Hematopoietic multipotent progenitor cell treated with erythropoietin and hydrocortisone succinate and interleukin-3 and kit ligand, for 17 days (in vitro differentiated cells): ENCODE results near the gene MMP25.
A peak's percentile ranks its signal among the peaks of the same experiment; 100 is the strongest.

ENCODE experiments used
- DNase-seq: peaks from one replicate; pipeline ENCODE4 v3.0.0-alpha.2; 2015; ENCODE audit warnings: low spot score

MMP25 gene, protein sequence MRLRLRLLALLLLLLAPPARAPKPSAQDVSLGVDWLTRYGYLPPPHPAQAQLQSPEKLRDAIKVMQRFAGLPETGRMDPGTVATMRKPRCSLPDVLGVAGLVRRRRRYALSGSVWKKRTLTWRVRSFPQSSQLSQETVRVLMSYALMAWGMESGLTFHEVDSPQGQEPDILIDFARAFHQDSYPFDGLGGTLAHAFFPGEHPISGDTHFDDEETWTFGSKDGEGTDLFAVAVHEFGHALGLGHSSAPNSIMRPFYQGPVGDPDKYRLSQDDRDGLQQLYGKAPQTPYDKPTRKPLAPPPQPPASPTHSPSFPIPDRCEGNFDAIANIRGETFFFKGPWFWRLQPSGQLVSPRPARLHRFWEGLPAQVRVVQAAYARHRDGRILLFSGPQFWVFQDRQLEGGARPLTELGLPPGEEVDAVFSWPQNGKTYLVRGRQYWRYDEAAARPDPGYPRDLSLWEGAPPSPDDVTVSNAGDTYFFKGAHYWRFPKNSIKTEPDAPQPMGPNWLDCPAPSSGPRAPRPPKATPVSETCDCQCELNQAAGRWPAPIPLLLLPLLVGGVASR

DNA sequence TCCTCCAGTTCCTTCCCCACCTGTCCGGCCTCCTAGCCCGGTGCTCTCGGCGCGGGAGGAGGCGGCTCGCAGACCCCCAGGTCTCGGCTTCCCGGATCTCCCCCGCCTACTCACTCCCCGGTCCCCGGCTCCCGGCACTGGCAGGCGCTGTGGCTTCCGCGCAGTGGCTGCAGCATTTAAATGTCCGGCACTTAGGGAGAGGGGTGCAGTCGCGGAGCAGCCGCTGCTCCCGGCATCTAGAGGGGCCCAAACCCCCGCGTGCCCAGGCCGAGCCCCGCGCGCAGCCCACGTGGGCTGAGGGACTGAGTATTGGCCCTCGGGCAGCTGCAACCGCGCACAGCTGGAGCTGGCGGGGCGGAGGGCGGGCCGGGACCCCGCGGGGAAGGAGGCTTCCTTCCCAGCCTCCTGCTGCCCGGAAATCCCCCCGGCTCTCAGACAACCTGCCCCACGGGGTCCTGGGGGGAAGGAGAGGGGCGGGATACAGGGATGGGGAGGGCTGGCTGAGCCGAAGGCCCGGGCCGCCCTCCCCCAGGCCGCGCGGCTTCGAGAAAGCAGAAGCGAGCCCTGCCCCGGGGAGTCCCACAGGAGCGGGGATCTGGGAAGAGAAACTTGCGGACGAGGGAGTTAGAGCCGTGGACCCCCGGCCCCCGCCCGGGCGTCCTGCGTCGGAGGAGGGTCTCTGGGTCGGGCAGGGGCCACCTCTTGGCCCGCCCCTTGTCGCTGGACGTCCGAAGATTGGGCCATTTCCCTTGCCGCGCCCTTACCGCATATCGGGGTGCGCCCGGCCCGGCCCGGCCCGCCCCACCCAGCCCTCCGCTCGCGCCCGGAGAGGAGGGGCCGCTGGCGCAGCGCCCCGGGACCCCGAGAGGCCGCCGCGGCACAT is at the start of gene MMP25:
MMP25 (plus strand) TSS at position 804 of the 883 bp plus-strand sequence. CDS start 357 bp downstream, outside the sequence.
- no peak for DNase-seq

DNA sequence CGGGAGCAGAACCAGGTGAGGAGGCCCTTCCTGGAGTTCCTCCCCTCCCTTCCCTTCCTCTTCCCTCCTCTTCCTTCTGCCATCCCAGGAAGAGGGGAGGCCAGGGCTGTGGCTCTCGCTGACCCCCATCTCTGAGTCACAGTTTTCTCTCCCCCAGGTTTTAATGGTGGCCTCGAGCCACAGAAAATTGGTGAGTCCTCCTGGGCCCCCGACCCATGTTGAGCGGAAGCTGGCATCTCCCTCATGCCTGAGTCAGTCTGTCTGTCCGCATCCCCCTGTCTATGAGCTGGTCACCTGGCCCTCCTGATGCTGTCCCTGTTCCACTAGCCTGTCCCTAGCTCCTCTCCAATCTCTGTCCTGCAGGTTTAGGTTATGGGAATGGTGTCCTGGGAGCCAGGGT is 46.4 kb upstream of the MMP25 start:
- DNase-seq = no peak

DNA sequence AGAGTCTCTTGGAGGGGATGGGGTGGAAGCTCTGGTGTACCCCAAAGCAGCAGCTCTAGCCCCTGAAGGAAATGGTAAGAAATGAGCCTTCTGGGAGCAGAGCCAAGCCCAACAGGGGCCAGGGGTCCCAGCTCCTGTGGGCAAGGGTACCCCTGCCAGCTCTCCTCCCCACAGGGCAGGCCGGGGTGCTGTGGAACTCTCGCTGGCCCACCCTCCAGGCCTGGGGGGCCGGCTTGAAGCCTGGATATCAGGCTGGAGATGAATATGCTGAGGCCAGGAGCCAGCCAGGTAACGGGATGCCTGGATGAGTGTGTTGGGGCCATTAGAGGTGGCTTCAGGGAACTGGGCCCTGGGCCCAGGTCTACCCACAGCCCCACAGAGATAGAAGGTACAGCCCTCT is 45.8 kb upstream of the MMP25 start:
- DNase-seq = no peak

DNA sequence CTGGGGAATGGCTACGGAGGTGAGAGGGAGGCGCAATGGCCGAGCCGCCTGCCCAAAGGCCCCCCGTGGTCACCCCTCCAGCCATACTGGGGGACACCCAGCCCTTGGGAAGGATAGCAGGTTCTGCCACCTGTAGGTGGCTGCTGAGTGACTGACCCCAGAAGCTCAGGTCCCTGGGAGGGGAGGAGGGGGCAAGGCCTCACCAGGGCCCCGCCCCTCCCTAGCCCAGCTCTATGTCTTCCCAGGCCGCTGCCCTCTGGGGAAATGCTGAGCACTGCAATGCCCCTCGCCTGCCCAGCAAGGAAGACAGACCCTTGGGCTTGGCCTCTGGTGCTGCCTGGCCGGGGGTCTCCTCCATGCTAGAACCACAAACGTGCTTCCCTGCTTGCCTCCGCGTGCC is 45.0 kb upstream of the MMP25 start:
- DNase-seq = no peak

- peak; percentile 99 for DNase-seq
These were observed 42.6 kb upstream of the MMP25 start for GRCh38 chr16:3003582-3004270.

DNA sequence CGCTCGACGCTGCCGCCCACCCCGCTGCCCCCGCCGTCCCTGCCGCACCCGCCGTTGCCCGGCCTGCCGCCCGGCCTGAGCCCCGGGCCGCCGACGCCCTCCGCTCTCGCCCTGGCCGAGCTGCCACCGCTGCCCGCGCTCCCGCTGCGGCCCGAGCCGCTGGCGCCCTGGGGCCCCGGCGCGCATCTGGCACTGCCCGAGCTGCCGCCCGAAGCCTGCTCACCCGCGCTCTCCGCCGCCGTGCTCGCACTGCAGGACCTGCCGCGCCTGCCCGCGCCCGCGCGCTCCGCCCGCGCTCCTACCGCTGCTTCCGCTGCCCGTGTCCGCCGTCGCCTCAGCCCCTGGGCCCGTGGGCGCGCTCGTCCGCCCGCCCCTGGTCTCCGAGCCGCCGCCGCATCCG is 42.0 kb upstream of the MMP25 start:
- no peak for DNase-seq

DNA sequence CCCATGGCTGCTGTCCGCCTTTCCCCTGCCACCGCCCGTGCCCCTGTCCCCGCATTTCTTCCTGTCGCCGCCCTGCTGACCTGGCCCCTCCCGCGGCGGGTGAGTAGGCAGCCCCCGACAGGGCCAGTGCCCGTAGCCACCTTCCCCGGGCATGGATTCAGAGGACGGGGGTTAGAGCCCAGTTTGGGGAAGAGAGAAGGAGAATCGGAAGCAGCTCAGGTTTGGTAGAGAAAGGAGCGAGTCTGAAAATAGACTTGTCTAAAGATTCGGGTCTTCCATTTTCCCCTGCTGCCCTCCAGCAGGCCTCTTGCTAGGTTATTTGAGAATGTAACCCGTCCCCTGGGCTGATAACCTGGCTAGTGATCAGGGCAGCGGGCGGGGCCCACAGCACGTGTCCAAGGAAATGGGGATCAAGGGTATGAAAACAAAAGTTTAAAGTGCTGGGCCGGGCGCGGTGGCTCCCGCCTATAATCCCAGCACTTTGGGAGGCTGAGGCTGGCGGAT is 41.5 kb upstream of the MMP25 start:
- peak; percentile 14 for DNase-seq

GRCh38 chr16:3007059-3007956 is 39.1 kb upstream of the MMP25 start:
- no peak for DNase-seq

DNA sequence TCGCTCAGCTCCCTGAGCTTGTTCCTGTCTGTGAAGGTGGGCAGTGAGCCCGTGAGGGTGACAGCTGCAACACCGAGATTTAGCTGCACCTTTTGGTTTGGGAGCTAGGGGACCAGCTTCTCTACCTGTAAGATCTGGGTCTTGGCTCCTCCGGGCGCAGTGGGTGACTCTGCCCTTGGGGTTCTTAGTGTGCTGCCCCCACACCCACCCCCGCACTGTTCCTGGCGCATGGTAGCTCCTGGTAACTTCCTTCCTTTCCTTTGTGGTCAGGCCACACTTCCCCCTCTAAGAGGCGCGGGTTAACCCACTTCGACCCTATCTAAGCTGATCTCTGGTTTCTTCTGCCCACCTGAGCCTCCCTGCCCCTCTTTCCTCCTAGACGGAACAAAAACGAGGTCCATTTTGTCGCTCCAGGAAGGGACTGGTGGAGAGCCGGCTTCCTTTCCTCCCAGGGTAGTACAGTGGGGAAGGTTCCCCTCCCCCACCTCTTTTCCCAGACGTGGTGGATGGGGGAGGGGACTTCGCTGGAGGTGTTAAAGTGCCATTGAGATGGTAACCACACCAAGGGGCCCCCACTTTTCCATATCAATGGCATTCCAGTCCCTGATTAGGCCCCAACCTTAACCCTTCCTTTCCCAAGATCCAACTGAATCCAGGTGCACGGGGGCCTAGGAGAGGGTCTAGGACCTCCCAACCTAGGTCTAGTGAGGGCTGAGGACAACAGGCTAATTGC is 38.2 kb upstream of the MMP25 start:
- DNase-seq = no peak

- no peak for DNase-seq
These were observed 37.7 kb upstream of the MMP25 start for GRCh38 chr16:3008690-3009037.

DNA sequence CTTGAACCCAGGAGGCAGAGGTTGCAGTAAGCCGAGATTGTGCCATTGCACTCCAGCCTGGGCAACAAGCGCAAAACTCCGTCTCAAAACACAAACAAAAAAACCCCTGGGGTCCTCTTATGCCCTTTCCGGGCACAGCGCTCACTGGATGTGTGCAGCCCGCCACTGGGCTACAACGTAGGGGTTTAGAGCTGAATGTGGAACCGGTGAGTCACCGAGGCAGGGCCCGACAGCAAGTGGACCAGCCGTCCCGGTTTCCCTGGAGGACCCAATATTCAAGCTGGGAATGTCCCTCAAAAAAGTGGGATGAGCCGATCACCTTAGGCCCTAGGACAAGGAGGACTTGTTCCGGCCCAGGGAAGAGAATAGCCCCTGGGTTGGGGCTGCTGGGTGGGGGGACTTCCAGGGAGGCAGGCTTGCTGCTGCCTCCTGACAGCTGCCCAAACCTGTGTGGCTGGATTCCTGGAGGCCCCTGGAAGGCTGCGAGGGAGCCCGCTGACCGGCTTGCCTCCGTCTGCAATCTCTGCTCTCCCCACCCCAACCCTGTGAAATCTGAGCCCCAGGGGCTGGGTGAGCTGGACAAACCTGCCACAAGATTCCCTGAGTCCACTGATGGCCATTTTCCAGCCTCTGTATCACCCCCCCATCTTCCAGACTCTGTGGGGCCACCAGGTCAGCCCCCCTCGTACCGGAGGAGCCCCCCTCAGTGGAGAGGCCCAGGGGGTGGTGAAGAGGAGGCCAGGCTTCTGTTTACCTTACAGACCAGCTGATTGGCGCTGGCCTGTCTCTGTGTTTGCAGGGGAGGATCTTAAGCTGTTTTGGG is 36.6 kb upstream of the MMP25 start:
- no peak for DNase-seq

GRCh38 chr16:3010510-3010909 is 35.9 kb upstream of the MMP25 start:
- no peak for DNase-seq

- DNase-seq = no peak
These were observed 34.1 kb upstream of the MMP25 start for GRCh38 chr16:3012246-3012645.

- no peak for DNase-seq
These were observed 33.4 kb upstream of the MMP25 start, which contains the start of gene CLDN9 for GRCh38 chr16:3012828-3013420. CLDN9 (plus strand) TSS chr16:3012923; CDS start chr16:3013363, 440 bp downstream.

DNA sequence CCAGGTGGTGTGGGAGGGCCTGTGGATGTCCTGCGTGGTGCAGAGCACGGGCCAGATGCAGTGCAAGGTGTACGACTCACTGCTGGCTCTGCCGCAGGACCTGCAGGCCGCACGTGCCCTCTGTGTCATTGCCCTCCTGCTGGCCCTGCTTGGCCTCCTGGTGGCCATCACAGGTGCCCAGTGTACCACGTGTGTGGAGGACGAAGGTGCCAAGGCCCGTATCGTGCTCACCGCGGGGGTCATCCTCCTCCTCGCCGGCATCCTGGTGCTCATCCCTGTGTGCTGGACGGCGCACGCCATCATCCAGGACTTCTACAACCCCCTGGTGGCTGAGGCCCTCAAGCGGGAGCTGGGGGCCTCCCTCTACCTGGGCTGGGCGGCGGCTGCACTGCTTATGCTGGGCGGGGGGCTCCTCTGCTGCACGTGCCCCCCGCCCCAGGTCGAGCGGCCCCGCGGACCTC is 32.8 kb upstream of the MMP25 start:
- no peak for DNase-seq

DNA sequence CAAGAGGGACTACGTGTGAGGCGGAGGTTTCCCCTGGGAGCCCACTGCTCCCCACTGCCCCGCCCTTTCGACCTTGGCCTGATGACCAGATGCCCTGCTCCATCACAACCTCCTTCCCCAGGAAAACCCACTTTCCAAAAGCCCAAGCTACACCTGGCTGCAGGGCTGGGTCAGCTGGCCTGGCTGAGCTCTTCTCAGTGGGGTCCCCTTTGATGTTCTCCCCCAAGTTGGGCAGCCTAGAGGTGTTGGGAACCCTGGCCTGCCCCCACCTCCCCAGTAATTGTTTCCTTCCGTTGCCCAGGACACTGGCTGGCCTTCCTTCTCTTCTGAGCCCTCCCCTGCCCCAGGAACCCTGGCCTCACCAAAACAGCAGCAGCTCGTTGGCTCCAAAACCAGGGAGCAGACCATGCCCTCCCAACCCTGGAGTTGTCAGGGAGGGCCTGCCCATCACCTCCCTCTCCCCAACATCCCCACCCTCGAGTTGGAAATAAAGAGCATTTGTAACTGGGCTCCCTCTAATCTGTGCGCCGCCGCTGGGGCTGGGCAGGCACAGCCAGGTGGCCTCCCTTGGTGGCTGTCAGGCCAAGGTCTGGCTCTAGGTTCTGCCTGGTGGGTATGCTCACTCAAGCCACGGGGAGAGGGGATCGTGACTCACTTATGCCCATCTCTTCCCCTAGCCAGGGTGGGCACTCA is 32.2 kb upstream of the MMP25 start:
- DNase-seq = no peak

- no peak for DNase-seq
These were observed 31.4 kb upstream of the MMP25 start for GRCh38 chr16:3014971-3015370.

GRCh38 chr16:3015865-3016521 is 30.4 kb upstream of the MMP25 start:
- no peak for DNase-seq
